Liver (tissue), 9 donors: ENCODE measurements around the gene RELCH. TPM values are rescaled to one million over a fixed set of nuclear protein-coding genes. Genes with fewer than 3 reads are reported as not detected.
A peak's percentile ranks its signal among the peaks of the same experiment; 100 is the strongest.

Source experiments
- DNase-seq: peaks from one replicate; pipeline ENCODE4 v3.0.0-alpha.2; 2017; ENCODE audit warnings: low spot score
- H3K27ac ChIP-seq, 2 donors: one replicate each; pipeline ENCODE4 v1.7.0; 2013; ENCODE audit warnings: inconsistent platforms in 2 of 2, low read length in 2 of 2, control low read depth in 1 of 2, low read depth in 1 of 2, mild to moderate bottlenecking in 1 of 2
- H3K27me3 ChIP-seq, 4 donors: one replicate each; pipeline versions ENCODE4 v1.6.1 to v1.7.0; 2013; ENCODE audit warnings: low read length in 3 of 4, inconsistent platforms in 1 of 4, mild to moderate bottlenecking in 1 of 4, moderate library complexity in 1 of 4; ENCODE audit not compliant: control insufficient read depth in 4 of 4, insufficient read depth in 4 of 4
- H3K36me3 ChIP-seq, 4 donors: one replicate each; pipeline versions ENCODE4 v1.6.1 to v1.7.0; 2013; ENCODE audit warnings: low read length in 3 of 4, mild to moderate bottlenecking in 3 of 4, low read depth in 1 of 4, moderate library complexity in 1 of 4; ENCODE audit not compliant: control insufficient read depth in 4 of 4, insufficient read depth in 3 of 4
- H3K4me1 ChIP-seq, 4 donors: one replicate each; pipeline versions ENCODE4 v1.6.1 to v1.7.0; 2013; ENCODE audit warnings: low read length in 3 of 4, mild to moderate bottlenecking in 3 of 4, moderate library complexity in 1 of 4; ENCODE audit not compliant: control insufficient read depth in 4 of 4, insufficient read depth in 4 of 4
- H3K4me3 ChIP-seq, 3 donors: one replicate each; pipeline versions ENCODE4 v1.6.1 to v1.7.0; 2013; ENCODE audit warnings: low read length in 3 of 3, control low read depth in 1 of 3, low read depth in 1 of 3, mild to moderate bottlenecking in 1 of 3
- H3K9ac ChIP-seq, 2 donors: one replicate each; pipeline ENCODE4 v1.7.0; 2013; ENCODE audit warnings: low read length in 2 of 2, mild to moderate bottlenecking in 2 of 2, moderate library complexity in 2 of 2, control low read depth in 1 of 2, low read depth in 1 of 2
- H3K9me3 ChIP-seq, 4 donors: one replicate each; pipeline versions ENCODE4 v1.6.1 to v1.7.0; 2013; ENCODE audit warnings: low read length in 3 of 4; ENCODE audit not compliant: control insufficient read depth in 4 of 4
- ATF3 ChIP-seq: IDR thresholded peaks from 2 replicates; pipeline ENCODE4 v1.6.1; 2016; ENCODE audit warnings: antibody characterized with exemption
- FOXA1 ChIP-seq: IDR thresholded peaks from 2 replicates; pipeline ENCODE4 v1.6.1; 2016; ENCODE audit warnings: antibody characterized with exemption
- FOXA2 ChIP-seq: IDR thresholded peaks from 2 replicates; pipeline ENCODE4 v1.6.1; 2016; ENCODE audit warnings: antibody characterized with exemption
- GABPA ChIP-seq, 2 donors: IDR thresholded peaks in 1 of 2; conservative IDR thresholded peaks in 1 of 2; 2 replicates each; pipeline ENCODE4 v1.6.1; 2016; ENCODE audit warnings: antibody characterized with exemption in 2 of 2, mild to moderate bottlenecking in 1 of 2, moderate library complexity in 1 of 2
- HNF4A ChIP-seq, 2 donors: conservative IDR thresholded peaks; 2 replicates each; pipeline ENCODE4 v1.6.1; 2016; ENCODE audit warnings: antibody characterized with exemption in 2 of 2, mild to moderate bottlenecking in 2 of 2
- MAX ChIP-seq: IDR thresholded peaks from 2 replicates; pipeline ENCODE4 v1.6.1; 2016; ENCODE audit warnings: antibody characterized with exemption
- NR2F2 ChIP-seq: IDR thresholded peaks from 2 replicates; pipeline ENCODE4 v1.6.1; 2016; ENCODE audit warnings: antibody characterized with exemption
- RAD21 ChIP-seq, 2 donors: IDR thresholded peaks; 2 replicates each; pipeline ENCODE4 v1.6.1; 2016; ENCODE audit warnings: antibody characterized with exemption in 2 of 2, mild to moderate bottlenecking in 2 of 2
- REST ChIP-seq: IDR thresholded peaks from 2 replicates; pipeline ENCODE4 v1.6.1; 2016; ENCODE audit warnings: antibody characterized with exemption, mild to moderate bottlenecking
- SP1 ChIP-seq: IDR thresholded peaks from 2 replicates; pipeline ENCODE4 v1.6.1; 2018; ENCODE audit warnings: antibody characterized with exemption, mild to moderate bottlenecking
- TAF1 ChIP-seq: conservative IDR thresholded peaks from 2 replicates; pipeline ENCODE4 v1.6.1; 2016; ENCODE audit warnings: antibody characterized with exemption, mild to moderate bottlenecking
- YY1 ChIP-seq: IDR thresholded peaks from 2 replicates; pipeline ENCODE4 v1.6.1; 2016; ENCODE audit warnings: antibody characterized with exemption, mild to moderate bottlenecking
- WGBS: extraction: QIAGEN DNeasy Blood & Tissue Kit; methylation state at CpG from one replicate; pipeline ENCODE4 v1.1.7; 2013; 5-methylcytosine and 5-hydroxymethylcytosine counted together
- polyA plus RNA-seq, 2 donors: library from polyadenylated mRNA; stranded (reverse) in 1 of 2; unstranded in 1 of 2; fragments of 200-250 nt in 1 of 2; fragments of >200 nt in 1 of 2; fragmentation: Nextera tagmentation in 1 of 2; extraction: Ambion mirVana in 1 of 2; gene quantifications; one replicate each; pipeline versions ENCODE4 v1.2.1 to v1.2.3, GENCODE V29; 2013 to 2015
- total RNA-seq, 2 donors: library from RNA; depleted of rRNA; stranded (reverse); fragments of >200 nt; gene quantifications; one replicate each; pipeline ENCODE4 v1.2.3, GENCODE V29; 2014
- TF ChIP-seq, protein P1 (sequence below): fragments of 150-350 bp; IDR thresholded peaks from 2 replicates; pipeline ENCODE4 v1.5.1; 2017; ENCODE audit warnings: improper control_type of control experiment, low read depth, low read length; ENCODE audit not compliant: missing input control
- donor health status: healthy.
- donor health status: healthy.
- donor health status: healthy.
- donor health status: healthy.
- donor health status: healthy.

Gene RELCH
- total and polyA plus RNA-seq, 4 donors: 4.3 to 21.7 (median 11.0) TPM

- 98% methylated on average over 8 of the region's 8 CpGs for WGBS
- DNase-seq: no peak
- Histone ChIP-seq H3K9me3 (no peaks in the 10 kb centered on the region), H3K4me3 (no peak overlapping the region), H3K9ac (no peak overlapping the region), H3K27ac (no peak overlapping the region), H3K4me1 (peaks cover 0 to 9% (median 3%) of the 10 kb centered on the region in 4 donors), H3K36me3 (peaks cover 0 to 10% (median 1%) of the 10 kb centered on the region in 4 donors), H3K27me3 (no peaks in the 10 kb centered on the region)
- TF ChIP-seq FOXA2: no peak
- TF ChIP-seq SP1: no peak
- no peak for TF ChIP-seq REST
- TF ChIP-seq MAX: no peak
- no peak for TF ChIP-seq YY1
- no peak for TF ChIP-seq GABPA (IDR thresholded peaks at IDR 0.05 in 1 of 2, conservative IDR thresholded peaks at IDR 0.05 in 1 of 2)
- TF ChIP-seq FOXA1: no peak
- TF ChIP-seq, protein P1, sequence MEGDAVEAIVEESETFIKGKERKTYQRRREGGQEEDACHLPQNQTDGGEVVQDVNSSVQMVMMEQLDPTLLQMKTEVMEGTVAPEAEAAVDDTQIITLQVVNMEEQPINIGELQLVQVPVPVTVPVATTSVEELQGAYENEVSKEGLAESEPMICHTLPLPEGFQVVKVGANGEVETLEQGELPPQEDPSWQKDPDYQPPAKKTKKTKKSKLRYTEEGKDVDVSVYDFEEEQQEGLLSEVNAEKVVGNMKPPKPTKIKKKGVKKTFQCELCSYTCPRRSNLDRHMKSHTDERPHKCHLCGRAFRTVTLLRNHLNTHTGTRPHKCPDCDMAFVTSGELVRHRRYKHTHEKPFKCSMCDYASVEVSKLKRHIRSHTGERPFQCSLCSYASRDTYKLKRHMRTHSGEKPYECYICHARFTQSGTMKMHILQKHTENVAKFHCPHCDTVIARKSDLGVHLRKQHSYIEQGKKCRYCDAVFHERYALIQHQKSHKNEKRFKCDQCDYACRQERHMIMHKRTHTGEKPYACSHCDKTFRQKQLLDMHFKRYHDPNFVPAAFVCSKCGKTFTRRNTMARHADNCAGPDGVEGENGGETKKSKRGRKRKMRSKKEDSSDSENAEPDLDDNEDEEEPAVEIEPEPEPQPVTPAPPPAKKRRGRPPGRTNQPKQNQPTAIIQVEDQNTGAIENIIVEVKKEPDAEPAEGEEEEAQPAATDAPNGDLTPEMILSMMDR: no peak
- TF ChIP-seq TAF1: no peak
These were observed 58.1 kb downstream of the RELCH start for GRCh38 chr18:62245177-62245576.

DNA sequence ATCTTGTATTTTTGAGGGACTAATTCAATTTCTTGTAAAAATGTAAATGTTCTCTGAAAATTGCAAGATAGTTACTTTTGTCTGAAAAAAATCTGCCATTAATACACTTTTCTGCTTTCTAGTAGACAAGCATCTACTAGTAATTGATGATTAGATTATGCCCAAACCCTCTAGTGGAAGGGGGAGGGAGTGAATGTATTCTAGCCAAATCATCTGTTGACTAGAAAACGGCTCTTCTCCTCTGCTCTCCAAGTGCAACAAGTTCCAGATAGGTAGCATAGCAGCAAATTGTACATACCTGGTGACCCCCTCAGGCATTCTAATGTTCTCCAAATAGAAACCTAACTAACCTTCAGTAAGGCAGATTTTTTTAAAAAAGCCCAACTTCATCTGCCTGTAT lies 58.6 kb downstream of the RELCH start:
- WGBS: 46% methylated on average over 1 of the region's 1 CpG
- peaks cover 0 to 12% (median 8%) of the 10 kb centered on the region in 4 donors for H3K4me1 ChIP-seq
- no peak overlapping the region for H3K4me3 ChIP-seq
- no peak for TF ChIP-seq FOXA1
- TF ChIP-seq REST: no peak
- TF ChIP-seq RAD21 (IDR thresholded peaks at IDR 0.05): peak in 1 of 2 donors; percentile 21
- no peak for TF ChIP-seq YY1
- no peak for TF ChIP-seq NR2F2
- TF ChIP-seq ATF3: no peak
- TF ChIP-seq HNF4A (conservative IDR thresholded peaks at IDR 0.05): no peak
- no peak for TF ChIP-seq TAF1
- peaks cover 0 to 9% (median 1%) of the 10 kb centered on the region in 4 donors for H3K36me3 ChIP-seq
- no peak overlapping the region for H3K27ac ChIP-seq
- no peaks in the 10 kb centered on the region for H3K9me3 ChIP-seq
- no peak for DNase-seq
- H3K9ac ChIP-seq: no peak overlapping the region
- H3K27me3 ChIP-seq: no peaks in the 10 kb centered on the region
